NCI-H1417 treated with DMSO at 0.1 percent for 48 hours (cell line): ENCODE data around the gene PCSK6.
"Not testable (repeated sequence)": the region's sequence is repeated elsewhere in the genome, so short reads cannot be mapped to it uniquely, and the experiment has no call there.

ENCODE experiments used
- DNase-seq: peaks from one replicate; lab custom pipeline; 2025; lab: John Stamatoyannopoulos, UW

Gene PCSK6

DNA sequence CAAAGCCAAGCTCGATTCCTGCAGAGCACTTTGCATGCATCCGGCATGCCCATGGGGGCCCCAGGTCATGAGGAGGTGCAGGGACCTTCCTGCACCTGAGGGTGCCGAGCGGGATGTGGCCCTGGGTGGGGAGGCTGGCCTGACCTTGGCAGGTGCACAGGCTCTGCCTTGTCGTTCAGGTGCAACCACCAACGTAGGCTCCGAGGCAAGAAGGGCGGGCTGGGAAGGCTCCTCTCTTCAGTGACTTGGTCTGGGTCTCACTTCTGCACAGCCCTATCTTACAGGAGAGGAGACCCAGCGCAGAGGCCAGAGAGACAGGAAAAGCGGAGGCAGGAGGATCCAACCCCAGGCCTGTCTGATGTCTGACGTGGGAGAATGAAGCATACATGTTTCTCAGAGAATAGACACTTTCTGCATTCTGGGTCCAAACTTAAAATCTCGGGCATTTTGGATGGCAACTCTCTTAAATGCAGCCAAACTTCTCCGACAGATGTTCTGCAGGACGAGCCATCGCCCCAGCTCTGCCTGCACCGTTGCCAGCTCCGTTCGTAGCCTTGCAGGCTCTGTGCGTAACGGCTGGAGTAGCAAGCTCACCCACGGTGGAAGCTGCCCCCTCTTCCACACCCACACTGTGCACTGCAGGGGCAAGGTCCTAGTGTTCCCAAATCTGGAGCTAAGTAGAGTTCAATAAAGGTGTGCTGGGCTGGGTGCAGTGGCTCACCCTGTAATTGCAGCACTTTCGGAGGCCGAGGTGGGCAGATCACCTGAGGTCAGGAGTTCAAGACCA is 133.6 kb downstream of the PCSK6 start:
- no peak for DNase-seq

DNA sequence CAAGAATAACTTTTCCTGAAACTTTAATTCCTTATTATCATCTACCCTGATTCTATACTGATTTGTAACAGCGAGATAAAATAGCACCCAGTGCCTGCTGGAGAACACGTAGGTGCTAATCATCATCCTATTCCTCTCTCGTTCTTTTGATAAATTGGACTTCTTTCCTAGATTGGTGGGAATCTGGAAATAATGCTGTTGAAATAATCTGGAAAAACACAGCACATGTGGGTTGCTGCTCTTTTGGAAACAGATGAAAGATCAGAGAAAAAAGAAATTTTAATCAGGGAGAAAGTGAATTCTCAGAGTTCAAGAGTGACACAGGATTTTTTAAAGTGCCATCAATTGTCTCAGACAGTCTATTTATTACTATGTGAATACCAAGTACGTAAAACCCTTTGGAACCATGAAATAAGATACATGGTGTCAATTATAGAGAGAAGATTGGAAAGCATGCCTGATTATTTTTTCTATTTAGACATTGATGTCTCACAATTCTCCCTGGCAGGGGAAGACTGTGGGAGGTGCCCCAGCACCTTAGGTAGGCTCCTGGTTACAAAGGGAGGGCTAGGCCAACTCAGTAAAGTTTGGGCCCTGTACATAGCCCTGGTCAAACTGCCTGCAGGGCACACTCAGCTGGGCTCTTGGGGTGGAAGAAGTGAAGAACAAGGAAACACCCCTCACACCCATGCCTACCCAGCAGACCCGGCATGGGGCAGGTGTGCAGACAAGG is 134.4 kb downstream of the PCSK6 start:
- no peak for DNase-seq

DNA sequence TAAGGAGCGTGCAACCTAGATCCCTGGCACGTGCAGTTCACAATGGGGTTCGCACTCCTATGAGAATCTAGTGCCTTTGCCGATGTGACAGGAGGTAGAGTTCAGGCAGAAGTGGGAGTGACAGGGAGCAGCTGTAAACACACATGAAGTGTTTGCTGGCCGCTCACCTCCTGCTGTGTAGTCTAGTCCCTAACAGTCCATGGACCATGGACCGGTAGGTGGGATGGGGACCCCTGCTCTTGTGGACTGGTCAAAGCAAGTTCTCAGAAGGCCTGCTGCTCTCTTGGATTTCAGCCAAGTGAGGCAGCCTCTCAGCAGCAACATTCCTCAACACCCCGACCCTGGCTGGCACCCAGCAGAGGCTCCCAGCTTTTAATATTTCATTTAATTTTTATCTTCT is 136.3 kb downstream of the PCSK6 start:
- DNase-seq = no peak

DNA sequence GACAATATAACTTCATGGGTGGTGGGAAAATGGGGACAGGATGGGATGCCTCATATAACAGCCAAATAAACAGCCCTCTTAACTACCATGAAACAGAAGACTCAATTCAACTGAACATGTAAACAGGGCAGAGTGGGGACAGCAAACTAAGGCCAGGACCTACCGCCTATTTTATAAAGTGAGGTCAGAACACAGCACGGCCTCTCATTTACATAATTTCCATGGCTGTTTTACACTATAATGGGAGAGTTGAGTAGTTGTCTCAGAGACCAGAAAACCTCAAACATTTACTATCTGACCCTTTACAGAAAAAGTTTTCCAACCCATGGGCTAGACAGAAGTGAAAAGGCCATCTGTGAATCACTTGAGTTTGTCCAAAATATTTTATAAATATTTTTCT is 137.8 kb downstream of the PCSK6 start:
- DNase-seq = no peak

DNA sequence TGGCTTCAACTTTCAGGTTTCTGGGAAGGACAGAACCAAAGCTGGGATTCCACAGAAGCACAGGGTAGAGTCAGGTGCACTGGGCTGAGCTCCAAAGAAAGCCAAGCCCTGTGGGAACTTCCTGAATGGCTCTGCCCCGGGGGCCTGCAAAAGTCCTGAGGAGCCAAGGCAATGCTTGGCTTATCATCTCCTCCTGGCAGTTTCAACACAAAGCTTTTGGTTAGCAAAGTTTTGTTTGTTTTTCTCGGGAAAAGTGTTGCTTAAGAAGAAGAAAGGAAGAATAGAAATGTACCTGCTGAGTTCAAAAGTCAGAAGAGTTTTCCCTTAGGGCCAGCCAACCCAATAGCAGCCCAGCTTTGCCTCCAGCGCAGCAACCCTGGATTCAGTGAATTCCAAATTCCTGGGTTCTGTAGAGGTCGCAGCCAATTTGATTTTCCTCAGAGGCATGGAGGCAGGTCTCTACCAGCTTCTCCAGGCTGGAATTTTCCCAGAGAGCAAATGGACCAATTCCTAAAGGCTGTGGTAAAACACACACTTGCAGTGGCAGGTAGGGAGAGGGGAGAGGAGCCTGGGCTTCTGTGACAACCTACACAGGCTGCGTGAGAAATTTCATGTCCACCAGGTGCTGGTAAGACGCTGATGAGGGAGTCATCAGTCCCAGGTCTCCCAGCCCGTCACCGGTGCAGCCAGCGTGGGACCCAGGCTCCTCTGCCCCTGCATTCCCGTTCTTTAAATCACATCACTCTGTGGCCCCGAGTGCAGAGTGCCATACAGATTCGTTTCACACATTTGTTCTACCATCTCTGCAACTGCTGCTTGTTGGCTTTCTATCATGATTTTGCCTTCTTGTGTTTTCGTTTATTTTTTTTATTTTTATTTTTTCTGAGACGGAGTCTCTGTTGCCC is 140.2 kb downstream of the PCSK6 start:
- DNase-seq = no peak

DNA sequence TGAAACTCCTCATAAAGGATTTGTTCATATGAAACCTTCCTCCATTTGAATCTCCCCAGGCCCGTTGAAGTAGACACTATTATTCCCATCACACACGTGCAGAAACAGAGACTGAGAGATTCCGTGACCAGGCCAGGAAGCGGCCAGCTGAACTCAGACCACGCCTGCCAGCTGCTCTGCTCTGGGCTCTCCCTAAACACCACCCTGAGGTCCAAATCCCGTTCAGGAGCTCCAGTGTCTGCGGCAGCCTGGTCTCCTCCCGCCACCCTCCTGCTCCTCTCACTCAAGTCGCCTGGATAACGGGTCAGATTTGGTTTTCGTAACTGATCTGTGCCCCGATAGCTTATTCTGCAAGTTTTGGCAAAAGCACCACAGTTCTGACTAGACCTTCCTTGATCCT is 140.9 kb downstream of the PCSK6 start:
- DNase-seq = no peak

DNA sequence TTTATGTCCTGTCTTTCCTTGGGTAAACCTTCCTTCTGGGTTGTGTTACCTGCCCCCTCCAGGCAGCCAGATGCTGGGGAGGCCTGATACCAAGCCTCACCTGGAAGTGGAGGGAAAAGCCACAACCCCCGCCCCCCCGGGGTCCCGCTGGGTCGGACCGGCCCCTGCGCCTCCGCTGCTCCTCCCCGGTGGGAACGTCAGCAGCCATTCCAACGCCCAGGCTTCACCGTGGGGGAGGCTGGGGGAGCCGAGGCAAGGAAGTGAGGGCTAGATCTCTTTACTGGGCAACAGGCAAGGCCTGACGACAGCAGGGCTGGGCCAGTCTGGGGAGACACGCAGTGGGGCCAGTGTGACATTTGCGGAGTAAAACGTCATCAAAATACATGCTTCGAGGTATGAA is 141.5 kb downstream of the PCSK6 start:
- no peak for DNase-seq

DNA sequence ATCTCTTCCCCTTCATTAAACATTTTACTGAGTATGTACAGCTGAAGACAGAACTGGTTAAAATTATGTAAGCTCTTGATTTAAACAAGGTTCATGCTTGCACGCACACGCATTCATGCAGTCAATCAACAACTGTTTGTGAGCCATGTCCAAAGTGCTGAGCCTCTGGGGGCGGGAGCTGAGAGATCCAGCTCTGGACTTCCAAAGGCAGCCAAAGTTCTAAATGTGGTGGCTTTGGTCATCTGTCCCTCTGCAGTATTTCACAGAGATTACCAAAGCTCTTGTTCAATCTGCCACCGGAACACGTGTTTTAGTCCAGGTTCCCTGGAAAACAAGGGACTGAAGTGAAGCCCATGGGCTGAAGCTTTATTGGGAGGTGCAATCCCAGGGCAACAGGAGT is 142.1 kb downstream of the PCSK6 start:
- no peak for DNase-seq

DNA sequence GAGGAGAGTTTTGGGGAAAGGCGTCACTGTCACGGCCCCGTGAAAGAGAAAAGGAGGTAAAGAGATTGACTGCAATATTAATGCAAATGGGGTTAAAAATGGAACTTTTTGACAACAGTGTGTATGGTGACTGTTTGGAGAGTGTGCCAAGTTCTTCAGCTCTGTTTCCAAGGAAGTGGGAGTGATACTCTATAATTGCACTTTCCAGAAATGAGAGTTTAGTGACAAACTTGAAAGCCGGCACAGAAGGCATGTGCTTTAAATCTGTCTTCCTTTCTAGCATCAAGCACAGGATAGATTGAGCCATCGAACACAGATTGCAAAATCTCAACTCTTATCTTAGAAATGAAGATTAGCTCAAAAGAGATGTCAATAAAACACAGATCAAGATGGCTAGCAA is 142.6 kb downstream of the PCSK6 start:
- no peak for DNase-seq

DNA sequence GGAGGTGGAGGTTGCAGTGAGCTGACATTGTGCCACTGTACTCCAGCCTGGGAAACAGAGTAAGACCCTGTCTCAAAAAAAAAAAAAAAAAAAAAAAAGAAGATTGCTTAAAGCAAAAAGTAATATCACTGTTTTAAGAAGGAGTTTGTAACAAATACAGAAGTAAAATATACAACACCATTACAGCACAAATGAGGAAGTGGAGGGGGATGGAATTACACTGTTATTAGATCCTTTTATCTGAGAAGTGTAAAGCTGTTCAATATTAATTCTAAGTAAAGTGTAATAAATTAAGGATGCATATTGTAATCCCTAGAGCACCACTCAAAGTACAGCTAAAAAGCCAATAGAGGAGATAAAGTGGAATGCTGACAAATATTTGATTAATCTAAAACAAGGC is 147.5 kb downstream of the PCSK6 start:
- no peak for DNase-seq

DNA sequence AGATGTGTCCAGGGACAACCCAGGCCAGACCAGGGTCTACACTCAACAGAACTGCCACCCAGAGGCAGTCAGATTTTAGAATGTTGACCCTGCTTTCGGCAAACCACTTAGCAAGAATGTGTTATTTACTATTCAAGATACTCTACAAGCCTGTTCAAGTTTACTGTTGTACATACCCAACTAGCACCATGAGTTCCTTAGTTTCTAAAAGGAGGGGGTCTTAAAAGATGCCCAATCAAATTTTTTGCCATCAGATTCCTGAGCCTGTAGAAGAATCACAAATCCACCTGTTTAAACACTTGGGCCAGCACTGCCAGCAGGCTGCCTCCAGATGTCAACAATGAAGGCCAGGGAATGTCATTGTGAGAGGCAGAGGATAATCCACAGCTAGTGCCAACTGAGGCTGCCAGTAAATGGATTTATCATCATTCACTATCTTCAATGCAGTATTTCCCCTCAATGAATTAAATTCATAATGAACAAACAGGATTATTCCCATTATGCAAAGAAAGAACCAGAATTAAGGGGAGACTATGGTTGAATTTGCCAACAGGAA is 150.9 kb downstream of the PCSK6 start:
- DNase-seq = no peak

DNA sequence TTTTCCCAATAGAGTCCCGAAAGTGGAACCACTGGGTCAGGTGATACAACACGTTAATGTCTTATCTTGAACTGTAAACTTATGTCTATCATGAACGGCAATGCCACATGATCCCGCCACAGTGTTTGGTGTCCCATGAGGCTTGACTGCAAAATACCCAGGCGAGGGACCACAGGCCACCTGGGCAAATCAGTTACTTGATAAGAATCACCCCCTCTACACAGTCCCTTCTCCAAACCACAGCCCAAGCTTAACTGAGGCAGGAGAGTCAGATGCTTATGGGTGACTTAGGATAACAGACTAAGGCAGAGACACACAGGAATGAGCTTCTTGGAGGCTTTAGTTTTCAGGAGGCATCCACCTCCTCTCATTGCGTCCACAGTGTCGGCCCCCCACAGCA is 151.5 kb downstream of the PCSK6 start:
- no peak for DNase-seq

DNA sequence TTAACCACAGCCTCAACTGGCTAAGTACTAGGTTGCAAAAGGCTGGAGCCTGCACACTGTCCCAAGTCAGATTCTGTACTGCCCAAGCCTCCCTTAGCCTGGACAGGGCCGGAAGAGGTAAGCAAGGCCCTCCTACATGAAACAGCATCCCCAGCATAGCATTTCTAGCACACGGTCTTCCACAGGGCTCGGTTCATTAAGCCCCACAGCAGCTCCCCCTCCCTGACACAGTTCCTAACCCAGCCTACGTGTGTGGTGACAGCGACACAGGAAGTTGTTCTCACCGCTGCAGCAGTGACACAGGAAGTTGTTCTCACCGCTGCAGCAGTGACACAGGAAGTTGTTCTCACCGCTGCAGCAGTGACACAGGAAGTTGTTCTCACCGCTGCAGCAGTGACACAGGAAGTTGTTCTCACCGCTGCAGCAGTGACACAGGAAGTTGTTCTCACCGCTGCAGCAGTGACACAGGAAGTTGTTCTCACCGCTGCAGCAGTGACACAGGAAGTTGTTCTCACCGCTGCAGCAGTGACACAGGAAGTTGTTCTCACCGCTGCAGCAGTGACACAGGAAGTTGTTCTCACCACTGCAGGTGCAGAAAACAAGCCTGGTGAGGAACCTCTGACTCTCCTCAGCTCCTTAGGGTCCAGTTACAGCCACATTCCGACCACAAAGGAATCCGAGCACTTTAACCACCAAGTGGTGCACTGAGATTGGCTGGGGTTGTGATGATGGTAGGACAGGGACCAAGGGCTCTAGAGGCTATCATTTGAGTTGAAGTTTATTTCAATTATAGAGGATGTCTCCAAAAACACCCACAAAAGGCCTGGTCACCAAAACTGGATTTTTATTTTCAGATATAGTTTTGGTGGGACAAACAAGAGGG is 155.4 kb downstream of the PCSK6 start:
- not testable (repeated sequence) for DNase-seq

DNA sequence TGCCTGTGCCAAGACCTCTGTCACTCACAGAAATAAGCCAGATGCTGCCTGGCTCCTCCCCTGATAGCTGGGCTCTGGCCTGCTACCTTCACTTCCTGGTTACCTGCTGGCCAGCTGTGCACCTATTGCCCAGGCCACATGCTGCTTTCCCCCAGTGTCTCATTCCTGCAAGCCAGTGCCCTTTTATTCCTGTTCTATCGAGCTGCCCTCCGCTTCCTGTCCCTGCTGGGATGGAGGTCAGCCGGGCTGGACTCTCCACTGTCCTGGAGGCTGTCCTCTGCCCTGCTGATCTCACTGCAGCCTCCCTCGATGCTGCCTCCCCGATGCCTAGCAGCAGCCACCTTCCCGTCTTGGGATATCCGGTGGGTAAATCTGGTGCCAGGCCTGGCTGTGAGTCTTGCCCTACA is 157.4 kb downstream of the PCSK6 start:
- no peak for DNase-seq

DNA sequence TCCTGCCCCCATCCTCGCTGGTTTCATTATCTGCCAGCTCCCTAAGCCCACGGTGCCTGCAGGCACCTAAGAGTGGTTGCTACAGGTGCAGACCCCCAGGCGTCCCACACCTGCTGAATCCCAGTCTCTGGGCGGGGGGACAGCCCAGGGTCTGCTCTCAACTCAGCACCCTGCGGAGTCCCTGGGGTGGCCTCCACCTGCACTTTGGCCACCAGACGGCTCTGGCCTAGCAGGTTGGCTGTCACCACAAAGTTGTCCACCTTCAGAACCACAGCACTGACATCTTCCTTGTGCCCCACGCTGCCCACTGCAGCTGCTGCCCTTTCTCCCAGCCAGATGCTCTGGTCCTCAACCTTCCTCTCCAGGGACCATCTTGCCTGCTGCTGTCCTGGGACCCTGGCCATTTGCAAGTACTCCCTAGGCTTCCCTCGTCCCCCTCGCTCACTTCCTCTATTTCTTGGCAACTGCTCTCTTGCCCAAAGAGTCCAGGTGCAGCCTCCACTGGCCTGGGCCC is 159.6 kb downstream of the PCSK6 start:
- no peak for DNase-seq

DNA sequence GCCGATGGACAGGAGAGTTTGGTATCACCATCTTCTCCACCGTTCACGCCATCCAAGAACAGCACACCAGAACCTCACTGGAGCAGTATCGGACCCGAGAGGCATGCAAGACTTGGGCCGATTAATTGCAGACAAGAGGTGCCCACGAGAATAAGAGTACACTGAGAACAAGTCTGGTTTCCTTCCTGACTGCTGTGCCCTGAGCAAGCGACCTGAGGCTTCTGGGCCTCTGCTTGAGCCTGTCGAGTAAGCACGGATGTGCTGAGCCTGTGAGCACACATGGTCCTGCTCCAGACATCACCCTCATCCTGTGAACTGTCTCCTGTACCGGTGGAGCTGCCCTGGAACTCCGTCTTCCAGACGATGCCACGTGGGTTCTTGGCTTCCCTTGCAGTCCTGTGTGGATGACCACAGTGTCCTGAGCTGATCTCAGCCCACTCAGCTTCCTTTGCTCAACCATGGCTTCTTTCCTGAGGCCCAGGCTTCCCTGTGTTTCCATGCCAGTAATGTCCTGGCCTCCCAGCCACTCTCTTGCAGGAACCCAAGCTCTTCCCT is 160.1 kb downstream of the PCSK6 start:
- no peak for DNase-seq

DNA sequence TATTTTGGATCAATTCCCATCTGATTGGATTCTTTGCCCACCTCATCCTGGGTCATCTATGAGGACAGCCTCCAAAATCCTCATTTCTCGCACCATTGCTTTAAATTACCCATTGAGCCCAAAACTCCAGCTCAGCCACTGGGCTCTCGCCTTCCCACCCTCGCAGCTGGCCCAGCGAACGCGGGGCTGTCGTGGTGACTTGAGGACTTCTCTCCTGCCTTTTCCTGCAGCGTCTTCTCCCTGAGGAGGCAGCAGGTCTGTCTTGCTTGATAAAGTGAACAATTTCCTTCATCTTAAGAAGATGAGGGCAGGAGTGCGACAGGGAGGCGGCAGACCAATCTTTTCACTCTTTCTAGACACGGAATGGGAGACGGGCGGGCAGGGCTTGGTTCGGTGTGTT is 161.5 kb downstream of the PCSK6 start:
- DNase-seq = no peak

DNA sequence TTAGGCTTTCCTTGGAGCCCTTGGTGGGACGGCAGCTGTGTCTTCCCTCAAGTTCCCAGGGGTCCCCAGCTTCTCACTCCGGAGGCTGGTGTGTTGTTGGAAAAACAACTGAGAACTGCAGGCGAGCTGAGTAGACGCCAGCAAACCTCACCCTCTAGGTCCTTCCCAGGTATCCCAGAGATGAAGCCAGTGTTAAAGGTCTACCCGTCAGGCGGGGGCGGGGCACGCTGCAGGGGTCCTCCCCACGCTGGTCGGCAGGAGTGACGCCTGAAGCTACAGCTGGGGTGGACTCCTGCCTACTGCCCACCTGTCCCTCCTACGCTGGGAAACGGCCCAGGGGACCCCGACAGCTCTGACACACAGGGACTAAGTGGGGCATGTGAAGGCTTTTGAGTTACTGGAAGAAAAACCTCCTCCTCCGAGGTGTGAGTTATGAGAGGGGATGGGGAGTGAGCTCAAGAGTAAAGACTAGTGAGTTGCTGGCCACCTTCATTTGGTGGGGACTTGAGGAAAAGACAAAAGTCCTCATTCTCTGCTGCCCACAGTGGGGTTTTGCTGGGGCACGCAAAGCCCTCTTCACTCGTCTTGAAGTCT is 162.3 kb downstream of the PCSK6 start:
- DNase-seq = no peak

DNA sequence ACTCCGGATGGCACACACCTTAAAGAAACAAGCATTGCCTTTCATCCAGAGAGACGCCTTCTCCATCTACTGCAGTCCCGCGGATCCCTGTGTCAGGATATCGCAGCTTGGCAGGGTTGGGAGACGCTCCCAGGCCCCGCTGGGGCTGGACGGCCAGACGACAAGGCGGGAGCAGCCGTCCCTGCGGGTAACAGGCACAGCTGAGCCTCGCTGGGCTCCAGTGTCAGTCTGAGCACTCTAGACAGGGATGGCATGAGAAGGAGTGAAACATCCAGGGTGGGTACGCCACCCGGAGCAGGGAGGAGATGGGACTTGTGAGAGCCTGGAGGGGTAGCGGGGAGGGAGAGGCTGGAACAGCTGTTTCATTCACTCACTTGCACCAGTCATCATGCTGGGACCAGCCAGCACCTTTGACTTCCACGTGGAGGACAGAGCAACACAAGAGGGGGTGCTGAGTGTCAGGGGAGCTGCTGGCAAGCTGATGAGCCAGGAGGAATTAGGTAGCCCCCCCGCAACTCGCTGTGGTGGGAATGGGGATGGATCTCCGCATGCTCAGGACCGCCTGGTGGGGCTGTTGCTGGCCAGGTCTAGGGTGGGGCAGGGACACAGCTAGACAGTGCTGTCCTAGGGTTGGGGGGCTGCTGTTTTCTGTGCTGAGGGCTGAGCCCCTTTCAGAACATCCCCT is 162.9 kb downstream of the PCSK6 start:
- no peak for DNase-seq

DNA sequence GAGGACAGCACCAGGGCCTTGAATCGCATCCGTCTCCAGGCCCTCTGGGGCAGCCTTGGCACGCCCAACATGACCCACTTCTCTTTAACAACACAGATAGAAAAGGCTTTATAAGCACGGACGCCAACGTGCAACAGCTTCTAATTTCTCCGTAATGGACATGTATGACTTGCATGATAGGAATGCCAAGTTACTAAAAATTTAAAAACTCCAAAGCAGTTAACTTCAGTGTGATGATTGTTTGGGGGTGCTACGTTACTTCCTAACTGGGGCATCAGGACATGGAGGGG is 163.5 kb downstream of the PCSK6 start:
- no peak for DNase-seq
